ENCODE measurements around the gene LRIG1. TPM values are rescaled to one million over a fixed set of nuclear protein-coding genes. Genes with fewer than 3 reads are reported as not detected.

LRIG1 gene
- total and polyA plus RNA-seq, 2 experiments from 2014 or later = 8.2 to 13.3 TPM

- H3K27ac ChIP-seq = no peak overlapping the region
- no peak overlapping the region for H3K4me3 ChIP-seq
- no peaks in the 10 kb centered on the region for H3K9me2 ChIP-seq (replicated peaks; ENCODE audit: insufficient read depth)
- H3K4me1 ChIP-seq (ENCODE audit: insufficient read depth) = peaks cover 35% of the 10 kb centered on the region
- DNase-seq (ENCODE audit: low spot score) = no peak
- H3K9me3 ChIP-seq (ENCODE audit: low read depth) = no peaks in the 10 kb centered on the region
- H3K4me2 ChIP-seq = no peak overlapping the region
- no peaks in the 10 kb centered on the region for H3K27me3 ChIP-seq
- H4K20me1 ChIP-seq (ENCODE audit: insufficient read depth, poor library complexity, severe bottlenecking) = peaks cover 5% of the 10 kb centered on the region
- H3K36me3 ChIP-seq (replicated peaks; ENCODE audit: insufficient read depth, low read depth) = no peaks in the 10 kb centered on the region
- no peak overlapping the region for H2AFZ ChIP-seq
- TF ChIP-seq EZH2 (IDR thresholded peaks at IDR 0.05; ENCODE audit: borderline replicate concordance) (no peak), CTCF (IDR thresholded peaks at IDR 0.05; ENCODE audit: poor library complexity) (no peak), EZH2phosphoT487 (IDR thresholded peaks at IDR 0.05; ENCODE audit: low read depth, severe bottlenecking, unreplicated experiment) (no peak)
- H3K79me2 ChIP-seq = peaks cover 71% of the 10 kb centered on the region
Observed at GRCh38 chr3:66496746-66497145, 4.1 kb downstream of the LRIG1 start.

GRCh38 chr3:66496301-66496700 is 4.5 kb downstream of the LRIG1 start:
- H3K27me3 ChIP-seq = no peaks in the 10 kb centered on the region
- H3K9me2 ChIP-seq (replicated peaks; ENCODE audit: insufficient read depth) = no peaks in the 10 kb centered on the region
- H3K4me3 ChIP-seq = no peak overlapping the region
- H3K79me2 ChIP-seq = peaks cover 76% of the 10 kb centered on the region
- H3K36me3 ChIP-seq (replicated peaks; ENCODE audit: insufficient read depth, low read depth) = no peaks in the 10 kb centered on the region
- DNase-seq (ENCODE audit: low spot score) = no peak
- TF ChIP-seq EZH2phosphoT487 (IDR thresholded peaks at IDR 0.05; ENCODE audit: low read depth, severe bottlenecking, unreplicated experiment) = no peak
- no peak for TF ChIP-seq CTCF (IDR thresholded peaks at IDR 0.05; ENCODE audit: poor library complexity)
- TF ChIP-seq EZH2 (IDR thresholded peaks at IDR 0.05; ENCODE audit: borderline replicate concordance) = no peak
- H3K27ac ChIP-seq = no peak overlapping the region
- WGBS (ENCODE audit: low lambda C conversion rate, missing lambda C conversion rate) = 85% methylated on average over 3 of the region's 3 CpGs
- no peak overlapping the region for H3K4me2 ChIP-seq
- H4K20me1 ChIP-seq (ENCODE audit: insufficient read depth, poor library complexity, severe bottlenecking) = peaks cover 5% of the 10 kb centered on the region
- peaks cover 36% of the 10 kb centered on the region for H3K4me1 ChIP-seq (ENCODE audit: insufficient read depth)
- no peak overlapping the region for H2AFZ ChIP-seq
- H3K9me3 ChIP-seq (ENCODE audit: low read depth) = no peaks in the 10 kb centered on the region

GRCh38 chr3:66495668-66496045 is 5.2 kb downstream of the LRIG1 start:
- DNase-seq (ENCODE audit: low spot score) = no peak
- Histone ChIP-seq H2AFZ (no peak overlapping the region), H3K4me3 (no peak overlapping the region), H3K36me3 (replicated peaks; ENCODE audit: insufficient read depth, low read depth) (no peaks in the 10 kb centered on the region), H3K4me1 (ENCODE audit: insufficient read depth) (peaks cover 41% of the 10 kb centered on the region), H3K9me3 (ENCODE audit: low read depth) (no peaks in the 10 kb centered on the region), H3K27ac (no peak overlapping the region), H4K20me1 (ENCODE audit: insufficient read depth, poor library complexity, severe bottlenecking) (peaks cover 5% of the 10 kb centered on the region), H3K9me2 (replicated peaks; ENCODE audit: insufficient read depth) (no peaks in the 10 kb centered on the region), H3K4me2 (peak overlapping the region; percentile 13), H3K79me2 (peaks cover 79% of the 10 kb centered on the region), H3K27me3 (no peaks in the 10 kb centered on the region)
- 33% methylated on average over 3 of the region's 3 CpGs for WGBS (ENCODE audit: low lambda C conversion rate, missing lambda C conversion rate)
- TF ChIP-seq EZH2phosphoT487 (IDR thresholded peaks at IDR 0.05; ENCODE audit: low read depth, severe bottlenecking, unreplicated experiment) (no peak), EZH2 (IDR thresholded peaks at IDR 0.05; ENCODE audit: borderline replicate concordance) (no peak), CTCF (IDR thresholded peaks at IDR 0.05; ENCODE audit: poor library complexity) (no peak)
